Sciatic nerve (tissue), 2 donors: ENCODE data around the gene PROM2. TPM values are rescaled to one million over a fixed set of nuclear protein-coding genes. Genes with fewer than 3 reads are reported as not detected.
"Not testable (repeated sequence)": the region's sequence is repeated elsewhere in the genome, so short reads cannot be mapped to it uniquely, and the experiment has no call there.

ENCODE experiments used
- ATAC-seq: fragments of 200-7000 bp; cut with Tn5 transposase; one replicate; pipeline ENCODE4 v1.9.1; 2020; ENCODE audit warnings: mild to moderate bottlenecking, moderate library complexity
- DNase-seq: peaks from one replicate; pipeline ENCODE4 v3.0.0-alpha.2; 2020; ENCODE audit warnings: low spot score
- intact Hi-C: fragments of 100-400 bp; cut with DNase I; formaldehyde crosslinking; loops from one replicate; pipeline ENCODE4 v1.14.2; 2022
- total RNA-seq: library from RNA; stranded (reverse); fragmentation: NEBNext Ultra II Directional; extraction: Animal tissue kit (Norgen Biotek cat#: 25700); gene quantifications from one replicate; pipeline ENCODE4 v1.2.1, GENCODE V29; 2021
- donor health status: DM: no; HTN: no; CAD: no.
- donor health status: DM: no; HTN: no; CAD: no.

The PROM2 gene, protein sequence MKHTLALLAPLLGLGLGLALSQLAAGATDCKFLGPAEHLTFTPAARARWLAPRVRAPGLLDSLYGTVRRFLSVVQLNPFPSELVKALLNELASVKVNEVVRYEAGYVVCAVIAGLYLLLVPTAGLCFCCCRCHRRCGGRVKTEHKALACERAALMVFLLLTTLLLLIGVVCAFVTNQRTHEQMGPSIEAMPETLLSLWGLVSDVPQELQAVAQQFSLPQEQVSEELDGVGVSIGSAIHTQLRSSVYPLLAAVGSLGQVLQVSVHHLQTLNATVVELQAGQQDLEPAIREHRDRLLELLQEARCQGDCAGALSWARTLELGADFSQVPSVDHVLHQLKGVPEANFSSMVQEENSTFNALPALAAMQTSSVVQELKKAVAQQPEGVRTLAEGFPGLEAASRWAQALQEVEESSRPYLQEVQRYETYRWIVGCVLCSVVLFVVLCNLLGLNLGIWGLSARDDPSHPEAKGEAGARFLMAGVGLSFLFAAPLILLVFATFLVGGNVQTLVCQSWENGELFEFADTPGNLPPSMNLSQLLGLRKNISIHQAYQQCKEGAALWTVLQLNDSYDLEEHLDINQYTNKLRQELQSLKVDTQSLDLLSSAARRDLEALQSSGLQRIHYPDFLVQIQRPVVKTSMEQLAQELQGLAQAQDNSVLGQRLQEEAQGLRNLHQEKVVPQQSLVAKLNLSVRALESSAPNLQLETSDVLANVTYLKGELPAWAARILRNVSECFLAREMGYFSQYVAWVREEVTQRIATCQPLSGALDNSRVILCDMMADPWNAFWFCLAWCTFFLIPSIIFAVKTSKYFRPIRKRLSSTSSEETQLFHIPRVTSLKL
- 3.0 TPM for total RNA-seq

DNA sequence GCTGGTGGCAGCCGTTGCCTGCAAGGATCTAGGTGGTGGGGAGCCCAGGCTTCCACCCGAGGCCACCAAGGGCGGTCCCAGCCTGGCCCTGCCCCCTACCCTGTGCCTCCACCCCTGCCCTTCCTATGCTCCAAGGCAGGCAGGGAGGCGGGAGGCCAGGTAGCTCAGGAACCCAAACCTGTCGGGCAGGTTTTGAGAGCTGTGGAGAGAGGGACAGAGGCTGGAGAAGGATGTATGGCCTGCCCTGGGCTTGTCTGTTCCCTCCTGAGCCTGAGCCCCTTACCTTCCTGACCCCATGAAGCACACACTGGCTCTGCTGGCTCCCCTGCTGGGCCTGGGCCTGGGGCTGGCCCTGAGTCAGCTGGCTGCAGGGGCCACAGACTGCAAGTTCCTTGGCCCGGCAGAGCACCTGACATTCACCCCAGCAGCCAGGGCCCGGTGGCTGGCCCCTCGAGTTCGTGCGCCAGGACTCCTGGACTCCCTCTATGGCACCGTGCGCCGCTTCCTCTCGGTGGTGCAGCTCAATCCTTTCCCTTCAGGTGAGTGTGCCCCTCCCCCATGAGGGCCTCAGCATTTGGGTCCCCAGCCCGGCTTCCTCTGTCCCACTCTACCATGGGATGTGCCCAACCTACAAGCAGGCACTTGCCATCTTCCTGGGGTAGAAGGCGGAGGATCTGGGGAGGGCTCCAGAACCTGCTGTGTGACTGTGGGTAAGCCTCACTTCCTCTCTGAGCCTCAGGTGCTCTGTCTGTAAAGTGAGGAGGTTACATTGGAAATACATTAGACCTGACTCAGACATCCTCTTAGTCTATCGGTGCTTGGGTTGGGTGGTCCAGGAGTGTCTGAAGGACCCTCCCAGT lies at the start of gene PROM2:
Gene PROM2, plus strand, starts transcription at position 159 of the 860 bp plus-strand sequence. Its CDS starts 137 bp downstream, at position 296.
- peak; percentile 37 for DNase-seq
- no peak for ATAC-seq
- intact Hi-C loops, result no loop called here

DNA sequence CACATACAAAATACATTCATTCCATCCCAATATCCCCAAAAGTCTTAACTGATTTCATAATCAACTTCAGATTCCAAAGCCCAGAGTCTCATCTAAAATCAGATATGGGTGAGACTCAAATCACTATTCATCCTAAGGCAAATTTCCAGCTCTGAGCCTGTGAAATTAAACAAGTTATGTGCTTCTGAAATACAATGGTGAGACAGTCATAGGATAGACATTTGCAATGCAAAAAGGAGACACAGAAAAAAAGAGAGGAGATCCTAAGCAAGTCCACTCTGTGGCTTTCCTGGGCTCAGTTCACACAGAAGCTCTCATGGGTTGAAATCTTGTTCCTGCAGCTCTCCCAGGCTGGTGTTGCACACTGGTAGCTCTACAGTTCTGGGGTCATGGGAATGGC lies 48.6 kb upstream of the PROM2 start:
- DNase-seq (no peak), ATAC-seq (no peak)
- intact Hi-C loops, result no loop called here

DNA sequence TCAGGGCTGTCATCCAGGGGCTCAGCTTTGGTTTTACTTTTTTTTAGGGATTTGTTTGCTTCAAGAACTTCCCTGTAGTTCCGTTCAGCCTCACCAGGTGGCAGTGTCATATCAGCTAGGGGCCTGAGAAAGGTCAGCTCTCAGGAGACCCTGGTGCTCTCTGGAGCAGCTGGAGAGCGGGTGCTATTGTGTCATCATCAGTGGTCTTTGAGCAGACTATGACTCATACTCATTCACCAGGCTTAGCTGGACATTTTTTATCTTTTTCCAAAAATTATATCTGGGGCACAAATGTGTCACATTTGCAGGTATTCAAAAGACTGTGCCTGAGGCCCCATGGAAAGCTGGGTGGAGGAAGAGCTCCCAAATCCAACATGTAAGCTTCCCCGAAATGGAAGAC lies 42.5 kb upstream of the PROM2 start:
- no peak for DNase-seq
- no peak for ATAC-seq
- intact Hi-C loops, result no loop called here

DNA sequence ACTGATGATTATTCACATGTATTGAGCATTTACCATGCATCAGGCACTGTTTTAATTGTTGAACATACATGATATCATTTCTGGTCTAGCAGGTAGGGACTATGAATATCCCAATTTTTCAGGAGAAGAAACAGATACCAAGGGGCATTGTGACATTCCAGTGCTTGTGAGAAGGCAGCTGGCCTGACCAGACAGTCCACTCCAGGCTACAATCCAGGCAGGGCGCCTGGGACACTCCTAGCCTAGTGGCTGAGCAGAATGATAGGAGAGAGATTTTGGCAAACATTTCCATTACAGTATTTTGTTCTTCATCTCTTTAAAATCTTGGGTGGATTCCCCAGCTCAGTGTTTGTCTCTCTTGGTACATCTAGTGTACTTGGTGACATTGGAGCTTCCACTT lies 42.0 kb upstream of the PROM2 start:
- no peak for ATAC-seq
- no peak for DNase-seq
- intact Hi-C loops, result no loop called here

GRCh38 chr2:95234286-95234785 lies 39.9 kb upstream of the PROM2 start:
- intact Hi-C loops, result no loop called here
- DNase-seq (no peak), ATAC-seq (no peak)

DNA sequence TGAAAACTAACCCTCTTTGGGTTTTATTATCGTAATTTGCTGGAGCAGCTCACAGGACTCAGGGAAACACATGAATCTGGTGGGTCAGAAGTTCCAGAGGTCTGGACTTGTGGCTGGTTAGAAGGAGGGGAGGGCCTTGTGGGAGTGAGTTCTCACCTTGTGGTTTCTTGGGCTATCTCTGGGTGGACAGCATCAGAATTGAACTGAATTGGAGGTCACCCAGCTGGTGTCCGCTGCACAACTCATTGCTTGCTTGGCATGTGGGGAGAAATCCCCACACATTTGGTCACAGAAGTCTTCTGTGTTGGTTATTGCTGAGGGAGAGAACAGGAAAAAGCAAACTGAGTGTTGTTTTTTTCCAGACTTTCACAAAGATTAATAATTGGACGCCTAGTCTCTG lies 39.4 kb upstream of the PROM2 start:
- no peak for DNase-seq
- intact Hi-C loops, result no loop called here
- ATAC-seq, result no peak

- intact Hi-C loops, result no loop called here
- DNase-seq (no peak), ATAC-seq (no peak)
These were observed 36.1 kb upstream of the PROM2 start for GRCh38 chr2:95238131-95238530.

DNA sequence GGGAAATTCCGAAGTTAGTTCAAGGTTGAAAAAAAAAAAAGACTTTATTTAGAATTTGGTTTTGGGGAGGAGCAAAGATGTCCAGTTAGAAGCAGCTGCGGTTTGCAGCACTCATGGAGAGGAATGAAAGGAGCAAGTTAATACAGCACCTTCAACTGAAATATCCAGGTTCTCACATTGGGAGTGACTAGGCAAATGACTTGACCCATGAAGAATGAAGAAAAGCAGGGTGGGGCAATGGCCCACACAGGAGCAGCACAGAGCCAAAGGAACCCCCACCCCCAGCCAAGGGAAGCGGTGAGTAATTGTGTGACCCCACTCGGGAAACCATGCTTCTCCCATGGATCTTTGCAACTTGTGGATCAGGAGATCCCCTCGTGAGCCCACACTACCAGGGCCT lies 34.2 kb upstream of the PROM2 start:
- ATAC-seq, result no peak
- intact Hi-C loops, result no loop called here
- DNase-seq, result no peak

DNA sequence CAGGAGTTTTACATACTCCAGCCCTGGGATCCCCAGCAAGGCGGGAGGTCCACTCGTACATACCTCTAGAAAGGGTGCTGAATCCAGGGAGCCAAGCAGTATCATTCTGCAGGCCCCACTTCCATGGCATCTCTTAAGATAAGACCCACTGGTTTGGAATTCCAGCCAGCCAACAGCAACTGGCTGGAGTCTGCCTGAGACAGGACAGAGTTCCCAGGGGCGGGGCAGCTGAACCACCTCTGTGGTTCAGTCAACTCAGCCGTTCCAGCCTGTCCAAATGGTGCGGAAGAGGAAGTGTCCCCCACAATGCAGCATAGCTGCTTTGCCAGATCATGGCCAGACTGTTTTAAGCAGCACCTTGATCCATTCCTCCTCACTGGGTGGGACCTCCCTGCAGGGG lies 33.7 kb upstream of the PROM2 start:
- intact Hi-C loops, result no loop called here
- DNase-seq, result no peak
- ATAC-seq, result no peak

DNA sequence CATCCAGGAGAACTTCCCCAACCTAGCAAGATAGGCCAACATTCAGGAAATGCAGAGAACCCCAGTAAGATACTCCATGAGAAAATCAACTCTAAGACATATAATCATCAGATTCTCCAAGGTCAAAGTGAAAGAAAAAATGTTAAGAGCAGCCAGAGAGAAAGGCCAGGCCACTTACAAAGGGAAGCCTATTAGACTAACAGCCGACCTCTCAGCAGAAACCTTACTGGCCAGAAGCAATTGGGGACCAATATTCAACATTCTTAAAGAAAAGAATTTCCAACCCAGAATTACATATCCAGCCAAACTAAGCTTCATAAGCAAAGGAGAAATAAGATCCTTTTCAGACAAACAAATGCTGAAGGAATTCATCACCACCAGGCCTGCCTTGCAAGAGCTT lies 32.2 kb upstream of the PROM2 start:
- DNase-seq, ATAC-seq, intact Hi-C loops: not testable (repeated sequence)

DNA sequence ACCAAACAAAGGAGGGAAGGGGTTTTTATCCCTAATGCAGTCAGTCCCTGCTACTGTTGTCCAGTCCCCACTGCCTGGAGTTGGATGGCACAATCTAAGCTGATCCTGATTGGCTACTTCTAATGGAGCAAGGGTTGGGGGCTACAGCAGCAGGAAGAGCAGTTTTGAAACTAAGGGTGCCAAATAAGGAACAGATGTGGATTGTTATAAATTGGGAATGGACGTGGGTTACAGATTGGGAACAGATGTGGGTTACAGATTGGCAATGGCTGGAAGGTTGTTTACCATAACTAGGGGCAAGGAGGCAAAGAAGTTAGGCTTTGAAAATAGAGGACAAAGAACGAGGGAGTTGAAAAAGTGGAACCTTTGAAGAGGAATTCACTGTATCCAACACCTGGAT lies 16.0 kb upstream of the PROM2 start:
- intact Hi-C loops, result no loop called here
- DNase-seq (no peak), ATAC-seq (no peak)

DNA sequence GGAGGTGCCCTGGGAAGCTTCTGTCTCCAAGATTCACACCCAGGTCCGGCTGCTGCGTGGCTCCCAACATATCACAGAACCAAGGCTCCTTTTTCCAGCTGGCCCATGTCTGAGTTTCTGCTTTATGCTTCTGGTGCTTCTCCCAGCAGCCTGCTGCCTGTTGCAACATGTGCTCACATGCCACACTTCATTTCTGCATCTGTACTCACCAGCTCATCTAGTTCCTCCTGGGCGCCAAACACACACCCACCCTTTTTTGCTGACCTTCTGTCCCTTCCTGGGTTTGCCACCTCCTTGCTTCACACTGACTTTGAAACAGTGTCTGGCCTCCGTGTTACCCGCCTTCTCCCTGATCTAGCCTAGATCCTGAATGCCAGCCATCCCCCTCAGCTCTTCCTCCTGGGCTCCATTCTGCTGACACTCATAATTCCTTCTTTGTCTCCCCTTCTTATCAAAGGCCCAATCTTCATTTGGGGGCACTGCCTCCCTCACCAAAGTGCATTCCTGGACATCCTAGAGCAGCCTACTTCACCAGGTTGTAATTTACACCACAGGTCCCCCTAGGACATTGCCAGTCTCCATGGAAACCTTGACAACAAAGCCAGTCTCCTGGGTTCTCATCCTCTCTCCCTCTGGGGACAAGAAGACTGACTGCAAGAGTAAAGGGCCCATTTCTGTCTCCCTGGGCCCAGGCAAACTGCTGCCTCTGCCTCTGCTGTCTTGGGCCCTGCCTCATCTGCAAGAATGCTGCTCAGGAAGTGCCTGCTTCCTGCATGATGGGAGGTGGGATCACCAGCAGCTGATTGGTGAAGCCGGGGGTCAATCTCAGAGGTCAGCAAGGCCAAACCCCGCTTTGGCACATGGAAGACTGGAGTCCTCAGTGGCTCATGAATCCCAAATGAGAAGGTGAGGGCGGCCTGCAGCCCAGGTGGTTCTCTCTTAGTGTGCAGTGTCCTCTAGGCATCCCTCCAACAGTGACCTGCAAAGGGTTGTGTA lies 13.9 kb upstream of the PROM2 start:
- ATAC-seq (no peak), DNase-seq (no peak)

DNA sequence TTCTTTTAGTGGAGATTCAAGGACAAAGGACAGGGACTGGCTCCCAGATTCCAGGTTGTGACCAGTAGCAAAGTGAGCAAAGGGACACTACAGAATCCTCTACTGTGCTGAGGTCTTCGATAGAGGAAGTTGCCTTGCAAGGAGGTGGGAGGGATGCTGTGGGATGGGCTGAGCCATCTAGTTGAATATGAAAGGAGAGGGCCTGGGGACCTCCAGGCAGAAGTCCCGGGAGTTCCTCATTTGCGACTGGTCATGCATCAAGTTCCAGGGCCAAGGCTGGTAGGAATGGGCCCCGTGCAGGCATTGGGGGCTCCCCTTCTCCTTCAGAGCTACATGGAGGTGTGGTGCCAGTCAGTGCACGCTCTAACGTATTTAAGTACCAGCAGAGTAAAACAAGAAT lies 12.6 kb upstream of the PROM2 start:
- intact Hi-C loops, result no loop called here
- no peak for ATAC-seq
- DNase-seq, result no peak

More for the DNA sequence above, 13.9 kb upstream of the PROM2 start:
- intact Hi-C loops, result no loop called here

DNA sequence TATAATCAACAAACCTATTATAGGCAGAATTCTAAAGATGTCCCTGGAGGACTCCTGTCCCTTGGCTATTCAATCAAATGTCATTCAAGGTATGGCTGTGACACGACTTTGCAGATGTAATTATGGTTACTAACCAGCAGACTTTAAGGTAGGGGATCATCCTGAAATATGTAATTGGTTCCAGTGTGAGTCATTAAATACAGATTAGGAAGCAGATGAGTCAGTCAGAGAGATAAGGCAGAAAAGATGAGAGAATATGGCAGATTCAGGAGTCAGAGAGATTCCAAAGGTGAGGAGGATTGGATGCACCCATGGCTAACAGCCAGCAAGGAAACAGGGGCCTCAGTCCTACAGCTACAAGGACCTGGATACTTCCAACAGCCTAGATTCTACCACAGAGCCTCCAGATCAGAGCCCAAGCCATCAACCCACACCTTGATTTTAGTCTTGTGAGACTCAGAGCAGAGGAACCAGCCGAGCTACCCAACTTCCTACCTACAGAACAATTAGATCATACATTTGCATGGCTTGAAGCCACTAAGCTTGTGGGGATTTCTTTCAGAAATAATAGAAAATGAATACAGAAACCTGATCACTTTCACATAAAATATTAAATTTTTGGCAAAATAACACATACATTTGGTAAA lies 11.2 kb upstream of the PROM2 start:
- intact Hi-C loops, result no loop called here
- DNase-seq (no peak), ATAC-seq (no peak)

- DNase-seq (no peak), ATAC-seq (no peak)
- intact Hi-C loops, result no loop called here
These were observed 9.6 kb upstream of the PROM2 start for GRCh38 chr2:95264624-95265023.

GRCh38 chr2:95265182-95265581 lies 9.1 kb upstream of the PROM2 start:
- ATAC-seq, result no peak
- intact Hi-C loops, result no loop called here
- no peak for DNase-seq

DNA sequence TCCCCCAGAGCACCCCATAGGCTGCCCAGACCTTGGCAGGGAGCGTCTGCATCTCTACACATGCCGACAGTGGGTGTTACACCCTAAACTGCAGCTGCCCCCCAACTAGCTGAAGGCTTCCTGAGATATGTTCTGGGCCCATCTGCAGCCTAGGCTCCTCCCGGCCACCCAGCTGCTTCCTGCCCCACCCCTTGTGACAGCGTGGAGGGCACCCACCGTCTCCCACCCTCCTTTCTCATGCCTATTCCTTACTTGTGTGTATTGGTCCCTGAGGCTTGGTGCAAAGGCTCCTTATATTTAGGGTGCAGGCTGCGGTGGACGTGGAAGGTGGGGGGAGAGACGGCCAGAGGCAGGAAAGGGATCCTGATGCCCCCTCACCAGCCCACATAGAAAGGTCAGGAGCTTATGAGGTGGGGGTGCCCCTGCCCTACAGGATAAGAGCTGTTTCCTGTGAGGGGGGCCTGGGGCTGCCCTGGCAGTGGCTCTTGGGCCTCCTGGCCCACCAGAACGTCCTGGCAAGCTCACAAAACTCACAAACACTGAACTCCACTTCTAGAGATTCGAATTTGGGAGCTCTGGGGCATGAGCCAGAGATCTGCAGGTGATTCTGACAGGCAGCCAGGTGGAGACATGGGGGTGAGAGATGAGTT lies 7.3 kb upstream of the PROM2 start:
- DNase-seq (no peak), ATAC-seq (no peak)

More for the DNA sequence above, 7.3 kb upstream of the PROM2 start:
- intact Hi-C loops, result no loop called here
